AML-193 (cell line): Measurements from ENCODE around the gene FGD5.

Experiments used
- DNase-seq, 2 experiments: peaks; one replicate each; lab custom pipeline; 2025; lab: John Stamatoyannopoulos, UW

Gene FGD5

GRCh38 chr3:14824646-14825045 is 5.9 kb downstream of the FGD5 start:
- DNase-seq, result no peak

GRCh38 chr3:14826069-14826468 is 7.3 kb downstream of the FGD5 start:
- DNase-seq, result no peak

- DNase-seq, result no peak
These were observed 9.0 kb downstream of the FGD5 start for GRCh38 chr3:14827776-14828175.

GRCh38 chr3:14829811-14830210 is 11.0 kb downstream of the FGD5 start:
- no peak for DNase-seq

- DNase-seq, result no peak
These were observed 13.2 kb downstream of the FGD5 start for GRCh38 chr3:14831916-14832450.

GRCh38 chr3:14832975-14833722 is 14.4 kb downstream of the FGD5 start:
- DNase-seq, result no peak

- DNase-seq, result no peak
These were observed 15.4 kb downstream of the FGD5 start for GRCh38 chr3:14834121-14834520.

GRCh38 chr3:14834807-14835466 is 16.2 kb downstream of the FGD5 start:
- no peak for DNase-seq

GRCh38 chr3:14836049-14836468 is 17.3 kb downstream of the FGD5 start:
- DNase-seq, result no peak

- no peak for DNase-seq
These were observed 18.6 kb downstream of the FGD5 start for GRCh38 chr3:14837186-14837877.

GRCh38 chr3:14837878-14838258 is 19.1 kb downstream of the FGD5 start:
- DNase-seq, result no peak

GRCh38 chr3:14839236-14839635 is 20.5 kb downstream of the FGD5 start:
- DNase-seq, result no peak

- no peak for DNase-seq
These were observed 23.1 kb downstream of the FGD5 start for GRCh38 chr3:14841836-14842235.

GRCh38 chr3:14842277-14842676 is 23.5 kb downstream of the FGD5 start:
- no peak for DNase-seq

GRCh38 chr3:14843321-14843720 is 24.6 kb downstream of the FGD5 start:
- no peak for DNase-seq

GRCh38 chr3:14844386-14845170 is 25.8 kb downstream of the FGD5 start:
- no peak for DNase-seq

- DNase-seq, result no peak
These were observed 26.4 kb downstream of the FGD5 start for GRCh38 chr3:14845180-14845579.

GRCh38 chr3:14845826-14846225 is 27.1 kb downstream of the FGD5 start:
- DNase-seq, result no peak

GRCh38 chr3:14846226-14846880 is 27.6 kb downstream of the FGD5 start:
- no peak for DNase-seq

GRCh38 chr3:14847613-14848541 is 29.1 kb downstream of the FGD5 start:
- DNase-seq, result no peak
